HG03565 (cell line): Measurements from ENCODE around the gene ALKBH3.

ENCODE experiments used
- ATAC-seq: cut with Tn5 transposase; IDR thresholded peaks from one replicate; pipeline ENCODE4 v1.9.1; 2021; ENCODE audit warnings: mild to moderate bottlenecking, moderate library complexity; ENCODE audit not compliant: unreplicated experiment

ALKBH3 gene

GRCh38 chr11:43892851-43893250 lies 12.2 kb downstream of the ALKBH3 start:
- ATAC-seq = no peak

- no peak for ATAC-seq
These were observed 13.9 kb downstream of the ALKBH3 start for GRCh38 chr11:43894546-43894945.

- no peak for ATAC-seq
These were observed 15.0 kb downstream of the ALKBH3 start for GRCh38 chr11:43895601-43896000.

GRCh38 chr11:43898574-43898973 lies 17.9 kb downstream of the ALKBH3 start:
- ATAC-seq = no peak

GRCh38 chr11:43899094-43899493 lies 18.5 kb downstream of the ALKBH3 start:
- no peak for ATAC-seq

- ATAC-seq = no peak
These were observed 20.9 kb downstream of the ALKBH3 start for GRCh38 chr11:43901551-43901950.

GRCh38 chr11:43903078-43903477 lies 22.4 kb downstream of the ALKBH3 start:
- no peak for ATAC-seq

- no peak for ATAC-seq
These were observed 23.3 kb downstream of the ALKBH3 start for GRCh38 chr11:43903969-43904368.

GRCh38 chr11:43904742-43905535 lies 24.3 kb downstream of the ALKBH3 start:
- no peak for ATAC-seq

- ATAC-seq = no peak
These were observed 25.2 kb downstream of the ALKBH3 start for GRCh38 chr11:43905813-43906241.

- ATAC-seq = no peak
These were observed 26.7 kb downstream of the ALKBH3 start for GRCh38 chr11:43907028-43907975.

GRCh38 chr11:43908191-43908590 lies 27.6 kb downstream of the ALKBH3 start:
- ATAC-seq = no peak

GRCh38 chr11:43908683-43909082 lies 28.1 kb downstream of the ALKBH3 start:
- no peak for ATAC-seq

GRCh38 chr11:43913829-43914380 lies 33.3 kb downstream of the ALKBH3 start:
- ATAC-seq = no peak

- ATAC-seq = no peak
These were observed 33.8 kb downstream of the ALKBH3 start for GRCh38 chr11:43914466-43914865.

- ATAC-seq = no peak
These were observed 36.0 kb downstream of the ALKBH3 start for GRCh38 chr11:43916621-43917020.

- no peak for ATAC-seq
These were observed 37.2 kb downstream of the ALKBH3 start for GRCh38 chr11:43917851-43918250.

- no peak for ATAC-seq
These were observed 38.0 kb downstream of the ALKBH3 start for GRCh38 chr11:43918662-43919061.

GRCh38 chr11:43919852-43920597 lies 39.4 kb downstream of the ALKBH3 start:
- ATAC-seq = no peak

GRCh38 chr11:43920598-43921419 lies 40.2 kb downstream of the ALKBH3 start:
- ATAC-seq = peak; percentile 44
